GM12878 (cell line): ENCODE data around the gene GHRH. TPM values are rescaled to one million over a fixed set of nuclear protein-coding genes. Genes with fewer than 3 reads are reported as not detected.

Experiments used
- ATAC-seq: fragments of 200-7000 bp; cut with Tn5 transposase; 3 replicates; pipeline ENCODE4 v1.9.1; 2020; ENCODE audit warnings: mild to moderate bottlenecking, moderate library complexity
- BruUV-seq: library from RNA; stranded (reverse); fragments of 400-500 nt; replicated peaks from 2 replicates; lab custom pipeline; 2021; lab: Mats Ljungman, UMichigan
- CTCF ChIA-PET: fragments of 300-600 bp; sonication (Branson Sonifier 250); formaldehyde crosslinking; extraction: SDS; loops from one replicate; lab custom pipeline; 2021; ENCODE audit warnings: inconsistent platforms; lab: Yijun Ruan, JAX
- POLR2A ChIA-PET: fragments of 350-600 bp; formaldehyde crosslinking; extraction: SDS; loops from one replicate; lab custom pipeline; 2021; ENCODE audit warnings: inconsistent platforms; lab: Charles Lee
- RAD21 ChIA-PET: fragments of 300-600 bp; sonication (Branson Sonifier 250); formaldehyde crosslinking; loops from one replicate; lab custom pipeline; 2023; ENCODE audit warnings: antibody characterized with exemption; ENCODE audit not compliant: unreplicated experiment; lab: Charles Lee
- SMC1A ChIA-PET: fragments of 300-600 bp; sonication (Branson Sonifier 250); formaldehyde crosslinking; loops from one replicate; lab custom pipeline; 2023; ENCODE audit not compliant: unreplicated experiment, uncharacterized antibody; lab: Charles Lee
- DNase-seq: peaks from one replicate; pipeline ENCODE4 v3.0.0-alpha.2; 2011; ENCODE audit warnings: low read depth, low spot score
- FAIRE-seq: peaks from 3 replicates; lab custom pipeline; 2011; peaks lifted over from hg19 to GRCh38; lab: Jason Lieb, UNC
- H2AFZ ChIP-seq: 2 replicates; pipeline ENCODE4 v1.6.0; 2011; ENCODE audit warnings: low read depth, low read length, control low read depth; ENCODE audit not compliant: control insufficient read depth
- H3K27ac ChIP-seq: 2 replicates; pipeline ENCODE4 v1.5.1; 2011; ENCODE audit warnings: control low read depth; ENCODE audit not compliant: control insufficient read depth, insufficient read depth
- H3K27me3 ChIP-seq, 2 experiments: replicated peaks in 1 of 2; 2 replicates each; pipeline versions ENCODE4 v1.6.0 to v1.6.1; 2011; ENCODE audit warnings: low read length in 1 of 2; ENCODE audit not compliant: control insufficient read depth in 2 of 2, insufficient read depth in 2 of 2
- H3K36me3 ChIP-seq, 2 experiments: 2 replicates each; pipeline ENCODE4 v1.5.1; 2011; ENCODE audit warnings: low read length in 1 of 2; ENCODE audit not compliant: control insufficient read depth in 2 of 2, insufficient read depth in 2 of 2
- H3K4me1 ChIP-seq: 2 replicates; pipeline ENCODE4 v1.6.1; 2011; ENCODE audit warnings: mild to moderate bottlenecking, low read length, moderate library complexity, mixed read lengths; ENCODE audit not compliant: control insufficient read depth, insufficient read depth
- H3K4me2 ChIP-seq: 2 replicates; pipeline ENCODE4 v1.6.0; 2011; ENCODE audit warnings: control low read depth; ENCODE audit not compliant: control insufficient read depth, insufficient read depth
- H3K4me3 ChIP-seq: fragments of 200-600 bp; sonication (generic); 2 replicates; pipeline ENCODE4 v1.5.1; 2016
- H3K79me2 ChIP-seq: 2 replicates; pipeline ENCODE4 v1.6.0; 2011; ENCODE audit warnings: low read length; ENCODE audit not compliant: control insufficient read depth, insufficient read depth
- H3K9ac ChIP-seq: 2 replicates; pipeline ENCODE4 v1.8.0; 2011; ENCODE audit warnings: low read length, control low read depth, mixed read lengths; ENCODE audit not compliant: control insufficient read depth, insufficient read depth
- H3K9me3 ChIP-seq: replicated peaks from 3 replicates; pipeline ENCODE4 v1.5.1; 2011; ENCODE audit warnings: mild to moderate bottlenecking, low read length; ENCODE audit not compliant: control insufficient read depth, insufficient read depth
- H4K20me1 ChIP-seq: 2 replicates; pipeline ENCODE4 v1.6.0; 2011; ENCODE audit not compliant: control insufficient read depth, insufficient read depth
- BMI1 ChIP-seq: fragments of 450-650 bp; IDR thresholded peaks from 2 replicates; pipeline ENCODE4 v1.6.1; 2016; ENCODE audit warnings: mild to moderate bottlenecking, moderate library complexity, borderline replicate concordance
- BRCA1 ChIP-seq: IDR thresholded peaks from 2 replicates; pipeline ENCODE4 v1.6.1; 2011; ENCODE audit warnings: low read depth, low read length, improper control_type of control experiment
- EED ChIP-seq: sonication (generic); IDR thresholded peaks from 2 replicates; pipeline ENCODE4 v1.6.1; 2016; ENCODE audit warnings: antibody characterized with exemption, low read depth
- ESRRA ChIP-seq: IDR thresholded peaks from 2 replicates; pipeline ENCODE4 v1.6.1; 2012; ENCODE audit warnings: mild to moderate bottlenecking, low read length, improper control_type of control experiment
- ETV6 ChIP-seq, 2 experiments: fragments of 450-650 bp in 1 of 2; IDR thresholded peaks in 1 of 2; conservative IDR thresholded peaks in 1 of 2; 2 replicates each; pipeline ENCODE4 v1.6.1; 2014; ENCODE audit warnings: antibody characterized with exemption in 1 of 2, borderline replicate concordance in 1 of 2, low read depth in 1 of 2, mild to moderate bottlenecking in 1 of 2, moderate library complexity in 1 of 2
- MTA2 ChIP-seq: fragments of 450-650 bp; IDR thresholded peaks from 2 replicates; pipeline ENCODE4 v1.6.1; 2016; ENCODE audit warnings: low read depth, mild to moderate bottlenecking, moderate library complexity
- MYB ChIP-seq: fragments of 150-350 bp; IDR thresholded peaks from 2 replicates; pipeline ENCODE4 v1.6.1; 2014; ENCODE audit warnings: mild to moderate bottlenecking, low read depth, low read length, borderline replicate concordance
- PAX8 ChIP-seq: fragments of 450-650 bp; IDR thresholded peaks from 2 replicates; pipeline ENCODE4 v1.6.1; 2017; ENCODE audit warnings: mild to moderate bottlenecking, moderate library complexity
- POLR2A ChIP-seq: IDR thresholded peaks from 2 replicates; pipeline ENCODE4 v1.6.1; 2011; ENCODE audit warnings: low read depth, mild to moderate bottlenecking, low read length
- POU2F2 ChIP-seq: IDR thresholded peaks from 3 replicates; pipeline ENCODE4 v1.6.1; 2011; ENCODE audit warnings: low read depth, mild to moderate bottlenecking, low read length, borderline replicate concordance
- RB1 ChIP-seq: fragments of 450-650 bp; formaldehyde crosslinking; IDR thresholded peaks from 2 replicates; pipeline ENCODE4 v1.6.1; 2017; ENCODE audit warnings: mild to moderate bottlenecking, borderline replicate concordance
- SREBF2 ChIP-seq: IDR thresholded peaks from 2 replicates; pipeline ENCODE4 v1.6.1; 2012; ENCODE audit warnings: mild to moderate bottlenecking, low read length
- SUPT20H ChIP-seq: IDR thresholded peaks from 2 replicates; pipeline ENCODE4 v1.6.1; 2011; ENCODE audit warnings: low read depth, mild to moderate bottlenecking, low read length, moderate library complexity, borderline replicate concordance; ENCODE audit not compliant: control insufficient read depth
- ZNF24 ChIP-seq: fragments of 450-650 bp; IDR thresholded peaks from 2 replicates; pipeline ENCODE4 v1.6.1; 2017; ENCODE audit warnings: antibody characterized with exemption, mild to moderate bottlenecking
- ZSCAN29 ChIP-seq: fragments of 450-650 bp; IDR thresholded peaks from 2 replicates; pipeline ENCODE4 v1.6.1; 2017; ENCODE audit warnings: mild to moderate bottlenecking, moderate library complexity
- WGBS: methylation state at CpG from one replicate; pipeline ENCODE4 v1.1.6; 2016; ENCODE audit warnings: low lambda C conversion rate; ENCODE audit not compliant: insufficient replicate concordance, insufficient coverage; ENCODE audit errors: missing lambda C conversion rate; 5-methylcytosine and 5-hydroxymethylcytosine counted together
- in situ Hi-C: fragments of 300-500 bp; cut with MboI; formaldehyde crosslinking; loops from 9 replicates; pipeline ENCODE4 v1.14.3; 2018; ENCODE audit warnings: mixed read lengths
- intact Hi-C: fragments of 100-400 bp; cut with micrococcal nuclease; formaldehyde crosslinking; loops from one replicate; pipeline ENCODE4 v1.14.2; 2022; ENCODE audit not compliant: unreplicated experiment
- polyA plus RNA-seq, 11 experiments: library from polyadenylated mRNA; depleted of rRNA in 4 of 11; unstranded in 6 of 11; stranded (reverse) in 5 of 11; fragments of >200 nt; fragmentation: Nextera tagmentation in 4 of 11; fragmentation: Illumina TruSeq in 1 of 11; extraction: Ambion mirVana in 4 of 11; extraction: Trizol in 1 of 11; gene quantifications; 1 replicate in 1 of 11; 2 replicates in 10 of 11; pipeline versions ENCODE4 v1.2.1 to v1.2.3, GENCODE V29; 2011 to 2016; ENCODE audit warnings: inconsistent platforms in 2 of 11, missing spikeins in 2 of 11, low read depth in 1 of 11
- total RNA-seq, 4 experiments: library from RNA; depleted of rRNA in 3 of 4; stranded (reverse); fragments of >200 nt in 3 of 4; fragmentation: Illumina TruSeq in 1 of 4; extraction: Trizol in 1 of 4; gene quantifications; 2 replicates each; pipeline versions ENCODE4 v1.2.1 to v1.2.3, GENCODE V29; 2013 to 2021
- TF ChIP-seq, protein P1 (sequence below): IDR thresholded peaks from 2 replicates; pipeline ENCODE4 v1.6.1; 2011; ENCODE audit warnings: low read depth, mild to moderate bottlenecking, low read length, moderate library complexity, borderline replicate concordance; ENCODE audit errors: extremely low read depth
- TF ChIP-seq, protein P2 (sequence below): fragments of 450-650 bp; IDR thresholded peaks from 2 replicates; pipeline ENCODE4 v1.6.1; 2016; ENCODE audit warnings: mild to moderate bottlenecking

The GHRH gene
- total and polyA plus RNA-seq, 10 of the 15 experiments (the other 5 are each of a cell fraction or from before 2014, with no cell fraction given), result not detected

DNA sequence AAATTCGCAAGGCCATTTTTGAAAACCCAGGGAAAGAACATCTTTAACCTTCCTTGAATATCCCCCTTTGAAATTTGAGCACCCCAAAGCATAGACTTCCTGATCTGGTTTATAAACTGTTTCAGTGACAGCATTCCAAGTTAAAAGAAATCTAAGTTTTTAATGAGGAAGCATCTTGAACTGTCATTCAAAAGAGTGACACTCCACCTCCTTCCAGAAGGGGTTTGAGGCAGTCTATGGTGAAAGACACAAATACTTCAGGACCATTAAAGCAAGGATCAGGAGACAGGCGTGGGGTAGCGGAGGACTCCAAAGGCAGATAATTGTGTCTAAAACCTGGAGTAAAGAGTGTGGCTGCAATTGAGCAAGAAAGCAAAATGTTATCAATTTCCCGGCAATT lies 691 bp downstream of the GHRH start:
- SMC1A ChIA-PET, result interaction anchor here (0.7 kb wide), 1 partner anchor 16 kb away, joined by 3 read pairs; no protein-coding TSS in a partner anchor
- Histone ChIP-seq H3K4me3 (no peak overlapping the region), H3K27ac (no peak overlapping the region), H3K4me2 (no peak overlapping the region), H3K9me3 (no peaks in the 10 kb centered on the region), H3K27me3 (no peaks in the 10 kb centered on the region; a peak in 1 of 4 replicates), H3K36me3 (no peaks in the 10 kb centered on the region), H3K9ac (no peak overlapping the region), H4K20me1 (no peaks in the 10 kb centered on the region), H2AFZ (no peak overlapping the region), H3K4me1 (peaks cover 6% of the 10 kb centered on the region), H3K79me2 (no peaks in the 10 kb centered on the region)
- CTCF ChIA-PET, result interaction anchor here (1.0 to 2.1 kb wide), 2 partner anchors 69 to 273 kb away, joined by 4 to 8 read pairs; no protein-coding TSS in a partner anchor
- no peak for DNase-seq
- intact Hi-C loops (no loop called here), in situ Hi-C loops (loop anchor here (10.0 kb wide), 1 partner anchor 734 kb away; no protein-coding TSS in a partner anchor)
- no peak for FAIRE-seq
- TF ChIP-seq ESRRA (no peak), MTA2 (no peak), PAX8 (no peak), BRCA1 (no peak), SREBF2 (no peak), MYB (no peak), RB1 (no peak), POLR2A (no peak), SUPT20H (no peak), ETV6 (conservative IDR thresholded peaks at IDR 0.05 in 1 of 2, IDR thresholded peaks at IDR 0.05 in 1 of 2; ENCODE audit: borderline replicate concordance in 1 of 2, low read depth in 1 of 2) (no peak), EED (no peak), BMI1 (no peak), POU2F2 (no peak), ZNF24 (no peak), ZSCAN29 (no peak)
- TF ChIP-seq, protein P1, sequence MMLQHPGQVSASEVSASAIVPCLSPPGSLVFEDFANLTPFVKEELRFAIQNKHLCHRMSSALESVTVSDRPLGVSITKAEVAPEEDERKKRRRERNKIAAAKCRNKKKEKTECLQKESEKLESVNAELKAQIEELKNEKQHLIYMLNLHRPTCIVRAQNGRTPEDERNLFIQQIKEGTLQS, result no peak
- TF ChIP-seq, protein P2, sequence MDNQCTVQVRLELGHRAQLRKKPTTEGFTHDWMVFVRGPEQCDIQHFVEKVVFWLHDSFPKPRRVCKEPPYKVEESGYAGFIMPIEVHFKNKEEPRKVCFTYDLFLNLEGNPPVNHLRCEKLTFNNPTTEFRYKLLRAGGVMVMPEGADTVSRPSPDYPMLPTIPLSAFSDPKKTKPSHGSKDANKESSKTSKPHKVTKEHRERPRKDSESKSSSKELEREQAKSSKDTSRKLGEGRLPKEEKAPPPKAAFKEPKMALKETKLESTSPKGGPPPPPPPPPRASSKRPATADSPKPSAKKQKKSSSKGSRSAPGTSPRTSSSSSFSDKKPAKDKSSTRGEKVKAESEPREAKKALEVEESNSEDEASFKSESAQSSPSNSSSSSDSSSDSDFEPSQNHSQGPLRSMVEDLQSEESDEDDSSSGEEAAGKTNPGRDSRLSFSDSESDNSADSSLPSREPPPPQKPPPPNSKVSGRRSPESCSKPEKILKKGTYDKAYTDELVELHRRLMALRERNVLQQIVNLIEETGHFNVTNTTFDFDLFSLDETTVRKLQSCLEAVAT, result no peak
- no TSS peak for BruUV-seq
- 69% methylated on average over 4 of the region's 4 CpGs for WGBS
- RAD21 ChIA-PET, result no interaction called here
- POLR2A ChIA-PET, result no interaction called here
- no peak for ATAC-seq
